Measurements from ENCODE around the gene BAIAP2.
"Not testable (repeated sequence)": the region's sequence is repeated elsewhere in the genome, so short reads cannot be mapped to it uniquely, and the experiment has no call there.

Gene BAIAP2

GRCh38 chr17:81020767-81021497 lies 14.0 kb upstream of the BAIAP2 start:
- DNase-seq: peak in 4 of 10 donors; percentile 65 to 93 (median 90)
- intact Hi-C loops (cut with DNase I): no loop called here

GRCh38 chr17:81021531-81022343 lies 13.2 kb upstream of the BAIAP2 start:
- DNase-seq: peak in 1 of 10 donors; percentile 32
- intact Hi-C loops (cut with DNase I): no loop called here

DNA sequence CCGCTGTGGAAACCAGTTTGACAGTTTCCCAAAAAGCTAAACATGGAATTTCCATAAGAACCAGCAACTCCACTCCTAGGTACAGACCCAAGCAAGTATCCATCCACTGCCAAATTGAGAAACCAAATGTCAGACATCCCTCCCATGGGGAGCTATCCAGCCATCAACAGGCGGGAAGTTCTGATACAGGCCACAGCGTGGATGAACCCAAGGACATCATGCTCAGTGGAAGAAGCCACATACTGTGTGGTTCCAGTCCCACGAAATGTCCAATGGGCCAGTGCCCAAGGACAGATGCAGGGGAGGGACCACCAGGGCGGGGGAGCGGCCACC lies 12.6 kb upstream of the BAIAP2 start:
- intact Hi-C loops (cut with DNase I): no loop called here
- peak in 2 of 10 donors; percentile 12 to 21 for DNase-seq

DNA sequence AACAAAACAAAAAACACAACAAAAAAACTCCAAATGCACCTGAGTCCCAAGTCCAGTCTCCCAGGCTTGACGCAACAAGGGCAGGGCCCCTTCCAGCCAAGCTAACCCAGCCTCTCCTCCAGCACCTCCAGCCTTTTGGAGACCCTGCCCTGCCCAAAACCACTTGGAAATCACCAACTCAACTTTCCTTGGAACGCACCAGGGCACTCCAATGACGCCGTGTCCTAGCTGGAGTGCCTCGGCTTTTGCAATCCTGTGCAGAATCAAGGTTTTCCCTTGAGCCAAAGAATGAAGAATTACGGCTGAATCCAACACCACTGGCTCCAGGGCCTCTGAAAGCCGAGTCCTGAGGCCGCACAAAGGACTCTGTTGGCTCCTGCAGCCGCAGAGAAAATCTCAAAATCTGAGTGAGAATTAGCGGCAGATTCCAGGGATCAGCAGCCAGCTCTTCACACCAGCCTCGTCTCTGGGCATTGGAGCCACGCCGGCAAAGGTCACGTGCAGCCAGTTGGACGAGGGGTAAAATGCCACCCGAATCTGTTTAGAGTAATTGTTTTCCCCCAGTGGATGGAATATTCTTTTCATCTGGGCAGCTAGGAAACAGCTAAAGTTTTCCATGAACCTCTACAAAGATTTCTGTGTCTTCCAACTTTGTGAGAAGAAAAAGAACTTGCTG lies 9.7 kb upstream of the BAIAP2 start:
- DNase-seq: peak in 3 of 10 donors; percentile 55 to 88 (median 77)
- intact Hi-C loops (cut with DNase I): loop anchor here (5.0 kb wide), 1 partner anchor 72 kb away; no protein-coding TSS in a partner anchor

DNA sequence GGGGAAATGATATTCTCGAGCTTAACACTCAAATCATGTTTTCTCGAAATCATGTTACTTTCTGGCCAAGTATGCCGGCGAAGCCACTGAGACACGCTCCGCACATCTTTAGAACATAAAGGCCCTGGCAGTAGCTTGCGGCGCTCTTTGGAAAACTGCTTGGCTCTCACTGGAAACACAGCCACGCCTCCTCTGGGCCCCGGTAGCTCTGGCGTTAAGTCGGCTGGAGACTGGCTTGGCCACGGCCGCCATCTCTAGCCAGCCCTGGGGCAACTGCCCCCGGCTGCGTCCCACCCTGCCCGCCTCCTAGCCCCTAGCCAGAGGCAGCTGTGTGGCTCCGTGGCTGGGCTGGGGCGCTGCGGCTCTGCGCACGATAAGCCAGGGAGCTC lies 9.2 kb upstream of the BAIAP2 start:
- peak in 6 of 10 donors; percentile 58 to 92 (median 80) for DNase-seq
- intact Hi-C loops (cut with DNase I): loop anchor here (5.0 kb wide), 1 partner anchor 72 kb away; no protein-coding TSS in a partner anchor

GRCh38 chr17:81026266-81027036 lies 8.5 kb upstream of the BAIAP2 start:
- intact Hi-C loops (cut with DNase I): loop anchor here (5.0 kb wide), 1 partner anchor 71 kb away; no protein-coding TSS in a partner anchor
- DNase-seq: peak in 2 of 10 donors; percentile 48 to 80

GRCh38 chr17:81027038-81027437 lies 7.9 kb upstream of the BAIAP2 start:
- intact Hi-C loops (cut with DNase I): loop anchor here (5.0 kb wide), 1 partner anchor 70 kb away; no protein-coding TSS in a partner anchor
- peak in 6 of 10 donors; percentile 56 to 95 (median 84) for DNase-seq

DNA sequence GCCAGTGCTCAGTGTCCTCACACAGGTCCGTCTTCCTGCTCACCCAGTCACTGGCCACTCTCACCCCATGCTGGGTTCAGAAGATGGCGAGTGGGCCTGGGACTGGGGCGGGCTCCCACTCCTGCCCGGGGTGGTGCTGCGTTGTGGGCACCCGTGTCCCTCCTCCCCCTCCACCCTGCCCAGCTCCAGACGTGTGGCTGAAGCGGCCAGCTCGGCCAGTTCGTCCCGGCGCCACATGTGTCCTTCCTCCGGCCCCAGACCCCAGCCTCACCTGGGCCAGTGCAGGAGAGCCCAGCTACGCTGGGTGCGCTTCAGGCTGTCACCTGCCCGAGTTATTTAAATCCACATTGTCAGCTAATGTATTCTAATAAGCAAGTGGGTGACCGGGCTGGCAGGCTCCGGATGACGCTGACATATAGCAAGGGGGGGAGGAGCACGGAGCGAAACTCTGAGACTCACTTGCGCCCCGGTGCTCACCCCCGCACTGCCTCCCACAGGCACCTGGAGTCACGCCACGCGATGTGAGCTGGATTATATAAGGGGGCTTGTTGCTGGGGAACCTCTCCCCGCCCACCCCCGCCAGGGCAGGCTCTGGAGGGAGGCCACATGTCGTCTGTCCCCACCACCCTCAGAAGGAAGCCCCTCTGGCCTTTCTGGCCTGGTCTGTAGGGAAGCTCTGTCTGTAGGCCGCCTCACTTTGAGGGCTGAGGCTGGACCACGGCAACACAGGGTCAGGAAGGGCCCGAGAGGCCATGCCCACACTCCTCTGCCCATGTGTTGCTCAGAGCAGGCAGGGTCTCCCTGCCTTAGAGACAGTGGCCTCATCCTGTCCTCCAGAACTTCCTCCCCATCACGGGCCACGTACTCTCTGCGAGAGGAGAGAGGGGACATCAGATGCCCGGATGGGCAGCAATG lies 7.1 kb upstream of the BAIAP2 start:
- intact Hi-C loops (cut with DNase I): loop anchor here (5.0 kb wide), 1 partner anchor 69 kb away; no protein-coding TSS in a partner anchor
- peak in 3 of 10 donors; percentile 86 to 93 (median 86) for DNase-seq

DNA sequence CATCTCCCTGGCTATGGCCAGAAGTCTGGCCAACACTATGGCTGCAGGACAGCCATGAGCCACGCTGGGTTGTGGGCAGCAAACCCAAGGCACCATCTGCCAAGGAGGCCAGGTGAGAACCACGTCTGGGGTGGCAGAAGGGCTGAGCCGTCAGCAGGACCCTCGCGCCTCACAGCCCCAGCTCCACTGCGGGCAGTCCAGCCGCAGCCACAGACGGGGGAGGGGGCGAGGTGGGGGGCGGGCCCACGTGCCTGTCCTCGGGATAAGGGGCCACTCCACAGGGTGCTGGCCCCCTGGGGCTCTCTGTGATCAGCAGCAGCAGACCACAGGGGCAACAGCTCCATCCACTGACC lies 6.5 kb upstream of the BAIAP2 start:
- intact Hi-C loops (cut with DNase I): loop anchor here (5.0 kb wide), 1 partner anchor 69 kb away; no protein-coding TSS in a partner anchor
- peak in 2 of 10 donors; percentile 57 to 70 for DNase-seq

- DNase-seq: peak in 3 of 10 donors; percentile 24 to 51 (median 45)
- intact Hi-C loops (cut with DNase I): loop anchor here (5.0 kb wide), 1 partner anchor 67 kb away; no protein-coding TSS in a partner anchor
Measured at GRCh38 chr17:81029859-81030258, 5.1 kb upstream of the BAIAP2 start.

GRCh38 chr17:81030312-81030711 lies 4.6 kb upstream of the BAIAP2 start:
- DNase-seq: peak in 3 of 10 donors; percentile 12 to 40 (median 33)
- intact Hi-C loops (cut with DNase I): not testable (repeated sequence)

- peak in 4 of 10 donors; percentile 23 to 83 (median 73) for DNase-seq
- intact Hi-C loops (cut with DNase I): no loop called here
Measured at GRCh38 chr17:81030741-81031565, 4.0 kb upstream of the BAIAP2 start.

DNA sequence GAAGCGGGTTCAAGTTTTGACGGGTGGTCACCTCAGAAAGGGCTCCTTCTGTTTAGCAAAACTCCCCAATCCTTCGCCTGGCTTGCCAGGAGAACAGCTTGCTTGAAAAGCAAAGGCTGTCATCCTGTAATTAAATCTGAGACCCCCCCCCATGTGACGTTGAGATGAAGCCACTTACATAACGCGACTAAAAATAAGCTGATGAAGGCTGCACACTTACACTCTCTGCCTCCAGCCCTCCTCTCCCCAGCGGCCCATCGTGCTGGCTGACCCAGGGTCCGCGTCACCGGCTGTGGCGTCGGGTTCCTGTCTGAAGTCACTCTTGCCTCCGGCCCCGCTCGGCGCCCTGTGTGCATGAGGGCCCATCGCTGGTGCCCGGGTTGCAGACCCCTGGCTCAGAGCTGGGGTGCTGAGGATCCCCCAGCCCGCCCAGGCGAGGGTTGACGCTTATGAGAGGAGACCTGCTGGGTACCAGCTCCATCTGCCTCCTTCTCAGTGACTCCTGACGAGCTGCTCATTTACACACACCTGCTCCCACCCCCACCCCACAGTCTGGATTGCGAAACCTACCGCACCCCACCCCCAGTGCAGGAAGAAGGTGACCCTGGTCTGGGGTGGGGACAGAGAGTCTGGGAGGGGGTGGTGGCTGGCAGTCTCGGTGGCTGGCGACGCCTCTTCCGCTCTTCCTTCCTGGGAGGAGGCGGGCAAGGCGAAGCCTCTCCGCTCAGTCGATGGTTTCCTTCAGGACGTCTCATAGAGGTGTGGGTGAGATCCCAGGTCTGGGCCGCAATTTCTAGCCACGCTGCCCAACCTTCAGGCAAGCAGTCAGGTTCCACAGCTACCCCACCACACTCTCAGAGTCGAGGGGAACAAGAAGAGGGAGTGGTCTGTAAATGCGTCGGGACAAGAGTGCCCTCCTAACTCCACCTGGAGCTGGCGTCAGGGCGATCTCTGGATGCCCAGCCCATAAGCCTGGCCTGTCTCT lies 3.1 kb upstream of the BAIAP2 start:
- peak in 3 of 10 donors; percentile 29 to 87 (median 69) for DNase-seq
- intact Hi-C loops (cut with DNase I): no loop called here

DNA sequence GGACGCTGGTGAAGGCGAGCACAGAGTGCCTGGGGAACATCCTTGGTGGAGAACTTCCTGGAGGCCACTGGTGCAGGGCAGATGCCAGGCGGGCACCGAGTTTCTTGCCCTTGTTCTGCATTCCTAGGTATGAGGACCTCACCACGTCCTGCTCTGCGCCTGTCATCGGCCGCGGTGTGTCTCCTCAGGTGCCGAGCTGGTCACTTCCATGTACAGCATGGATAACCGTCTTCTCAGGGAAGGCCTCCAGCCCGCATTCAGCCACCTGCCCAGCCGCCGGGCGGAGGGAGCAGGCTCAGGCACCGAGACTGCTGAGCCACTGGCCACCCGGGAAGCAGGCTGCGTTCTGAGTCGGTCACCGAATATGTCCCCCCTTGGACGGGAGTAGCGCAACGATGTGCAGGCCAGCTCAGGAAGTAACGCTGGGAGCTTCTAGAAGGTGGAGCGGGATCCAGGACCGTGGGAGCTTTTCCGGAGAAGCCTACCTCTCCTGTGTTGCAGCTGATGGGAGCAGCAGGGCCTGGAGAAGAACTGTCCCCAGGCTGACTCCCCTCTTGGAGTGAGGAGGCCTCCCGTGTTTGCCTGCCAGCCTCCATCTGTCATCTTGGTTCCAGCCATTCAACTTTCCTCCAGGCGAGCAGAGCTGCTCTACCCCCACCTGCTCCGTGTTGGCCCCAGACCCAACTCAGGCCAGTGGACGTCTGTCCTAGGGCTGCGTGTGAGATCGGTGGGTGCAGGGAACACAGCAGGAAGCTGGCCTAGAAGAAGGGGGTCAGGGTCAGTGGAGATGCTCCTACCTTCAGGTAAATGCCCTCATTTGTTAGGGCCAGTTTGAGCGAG lies 2.1 kb upstream of the BAIAP2 start:
- peak in 2 of 10 donors; percentile 26 to 60 for DNase-seq
- intact Hi-C loops (cut with DNase I): no loop called here

DNA sequence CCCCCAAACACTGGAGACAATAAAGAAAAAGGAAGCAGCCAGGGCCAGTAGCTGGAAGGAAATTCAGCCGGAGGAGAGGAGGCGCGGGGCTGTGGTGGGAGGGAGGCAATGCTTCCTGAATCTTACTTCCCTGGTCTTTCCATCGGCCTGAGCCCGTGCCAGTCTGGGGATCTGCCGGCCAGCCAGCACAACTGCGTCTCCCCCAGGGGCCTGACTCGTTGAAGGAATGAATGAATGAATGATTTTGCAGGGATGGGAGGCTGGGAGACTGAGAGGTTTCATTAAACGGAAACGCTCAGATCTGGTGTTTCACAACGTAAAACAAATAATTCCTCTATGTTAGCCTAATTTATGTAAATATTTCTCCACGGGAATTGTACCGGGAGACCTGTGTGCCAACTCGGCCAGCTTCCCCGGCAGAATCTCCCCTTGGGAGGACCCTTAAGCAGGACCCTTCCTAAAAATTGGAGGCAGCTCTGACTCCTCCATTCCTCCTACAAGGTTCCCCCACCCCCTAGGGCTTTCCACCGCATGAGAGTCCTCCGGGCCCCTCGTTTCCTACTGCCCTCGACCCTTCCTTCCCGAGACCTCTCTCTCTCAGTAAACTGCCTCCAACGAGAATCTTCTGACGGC lies 1.3 kb upstream of the BAIAP2 start:
- DNase-seq: peak in 3 of 10 donors; percentile 27 to 89 (median 80)
- intact Hi-C loops (cut with DNase I): no loop called here
